ENCODE results near the gene PSMD4.

Gene PSMD4

DNA sequence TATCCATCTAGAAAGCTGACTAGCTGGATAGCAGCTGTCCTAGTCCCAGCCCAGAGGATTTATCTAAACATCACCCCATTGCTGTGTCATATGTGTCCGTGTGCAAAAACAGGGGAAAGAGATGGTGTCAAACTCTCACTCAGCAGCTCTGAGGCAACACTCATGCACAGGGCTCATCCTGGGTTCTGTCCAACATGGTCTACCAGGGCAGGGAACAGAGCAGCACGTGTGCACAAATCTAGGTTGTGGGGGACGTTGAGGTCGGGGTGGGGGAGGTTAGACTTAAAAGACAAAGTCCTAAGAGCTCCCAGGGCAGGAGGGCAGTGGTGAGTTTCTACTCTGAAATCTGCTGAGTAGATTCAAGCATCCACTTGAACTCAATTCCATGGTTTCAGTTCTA, 56.5 kb downstream of the PSMD4 start:
- DNase-seq: no peak

DNA sequence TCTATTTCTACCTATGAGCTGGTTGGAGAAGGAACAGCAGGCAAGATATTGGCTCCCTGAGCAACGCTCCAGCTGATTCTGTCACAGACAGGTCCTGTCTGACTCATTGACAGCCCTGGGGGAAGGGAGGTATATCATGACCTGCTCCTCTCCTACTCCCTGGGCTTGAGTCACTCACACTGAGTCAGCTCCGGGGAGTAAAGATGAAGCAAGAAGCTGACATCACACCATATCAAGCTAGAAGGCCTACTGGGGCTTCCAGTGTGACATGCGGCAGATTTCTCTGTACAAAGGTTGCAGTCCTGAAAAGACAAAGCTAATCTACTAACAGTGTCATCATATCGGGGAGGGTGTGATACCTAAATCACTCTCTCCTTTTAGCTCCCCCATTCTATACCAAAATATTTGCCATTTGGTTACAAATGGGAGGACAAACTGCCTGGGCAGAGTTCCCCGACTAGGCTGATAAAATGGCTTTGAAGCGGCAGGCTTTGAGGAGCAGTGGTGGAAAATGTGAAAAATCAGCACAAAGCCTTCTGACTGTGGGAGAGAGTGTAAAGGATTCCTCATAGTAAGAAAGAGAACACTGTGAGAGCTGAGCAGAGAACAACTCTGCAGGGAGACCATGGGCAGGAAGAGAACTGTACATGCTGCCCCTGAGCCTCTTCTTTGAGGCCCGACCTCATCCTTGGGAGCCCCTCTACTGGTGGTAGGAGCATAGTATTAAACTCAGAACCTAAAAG, 57.2 kb downstream of the PSMD4 start:
- no peak for DNase-seq

DNA sequence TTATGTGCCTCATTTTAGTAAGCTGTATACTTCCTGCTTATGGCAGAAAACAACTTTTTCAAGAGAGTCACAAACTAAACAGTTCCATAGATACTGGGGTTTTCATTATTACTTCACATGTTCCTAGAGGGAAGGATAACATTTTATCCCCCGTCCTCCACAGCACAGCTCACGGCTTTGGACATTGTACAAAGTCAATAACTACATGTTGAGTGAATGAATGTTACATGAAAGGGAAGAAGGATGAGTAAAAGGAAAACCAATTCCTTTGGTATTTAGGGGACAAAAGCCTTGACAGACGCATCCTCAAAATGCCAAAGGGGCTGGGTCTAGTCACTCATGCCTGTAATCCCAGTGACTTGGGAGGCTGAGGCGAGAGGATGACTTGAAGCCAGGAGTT, 57.9 kb downstream of the PSMD4 start:
- DNase-seq: no peak

DNA sequence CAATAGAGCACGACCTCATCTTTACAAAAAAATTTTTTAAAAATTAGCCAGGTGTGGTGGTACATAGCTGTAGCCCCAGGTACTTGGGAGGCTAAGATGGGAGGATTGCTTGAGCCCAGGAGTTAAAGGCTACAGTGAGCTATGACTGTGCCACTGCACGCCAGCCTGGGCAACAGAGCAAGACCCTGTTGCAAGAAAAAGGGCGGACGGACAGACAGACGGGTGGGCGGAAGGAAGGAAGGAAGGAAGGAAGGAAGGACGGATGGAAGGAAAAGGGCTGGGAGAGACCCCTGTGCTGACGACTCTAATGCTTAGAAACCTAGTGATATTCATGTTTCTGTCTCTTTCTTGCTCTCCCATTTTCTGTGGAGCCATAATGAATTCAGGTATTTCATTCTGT, 58.3 kb downstream of the PSMD4 start:
- no peak for DNase-seq

DNA sequence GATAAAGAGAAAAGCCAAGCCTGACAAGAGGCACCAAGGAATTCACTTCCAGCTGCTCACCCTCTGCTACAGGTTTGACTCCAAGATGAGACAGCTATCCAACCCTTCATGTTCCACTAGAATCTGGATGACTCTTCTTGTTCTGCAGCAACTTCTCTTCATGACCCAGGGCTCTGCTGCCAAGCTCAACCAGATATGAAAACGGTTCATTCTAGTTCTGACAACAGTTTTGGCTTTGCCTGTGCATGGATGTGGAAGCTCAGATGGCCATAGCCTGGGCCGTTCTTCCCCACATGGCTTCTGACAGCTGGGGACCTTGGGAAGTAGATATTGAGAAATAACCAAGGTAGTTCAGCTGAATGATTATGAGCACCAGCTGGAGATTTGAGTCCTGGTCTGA, 59.0 kb downstream of the PSMD4 start:
- DNase-seq: no peak

DNA sequence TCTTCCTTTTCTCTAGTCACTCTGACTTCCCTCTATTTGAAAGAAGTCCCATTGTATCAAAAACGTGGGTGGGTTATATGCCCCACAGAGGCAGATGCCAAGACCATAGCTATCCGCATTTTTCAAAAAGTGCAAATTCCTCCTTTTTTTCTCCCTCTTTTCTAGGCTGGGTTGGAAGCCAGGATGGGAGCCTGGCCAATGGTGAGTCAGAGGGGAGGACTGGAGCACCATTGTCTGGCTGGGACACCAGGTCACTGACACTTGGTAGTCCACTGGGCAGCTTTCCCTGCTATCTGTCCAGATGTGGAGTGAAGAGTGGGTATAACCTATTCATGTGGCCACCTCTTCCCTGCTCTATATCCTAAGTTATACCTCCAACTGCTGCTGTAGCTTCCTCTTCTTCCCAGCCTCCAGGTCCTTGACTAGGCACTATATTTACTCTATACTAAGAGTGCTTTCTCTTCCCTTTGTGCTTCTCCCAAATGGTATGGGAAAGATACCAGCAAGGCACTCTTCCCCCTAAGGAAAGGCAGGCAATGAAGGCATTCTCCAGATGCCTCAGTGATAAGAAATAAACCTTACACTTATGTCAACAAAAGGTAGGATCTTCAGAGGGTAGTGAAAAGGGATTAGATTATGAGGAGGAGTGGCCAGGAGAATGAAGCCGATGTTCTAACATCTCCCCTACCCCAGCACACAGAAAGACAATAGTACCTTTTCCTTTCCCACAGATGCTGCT, 59.8 kb downstream of the PSMD4 start:
- no peak for DNase-seq

DNA sequence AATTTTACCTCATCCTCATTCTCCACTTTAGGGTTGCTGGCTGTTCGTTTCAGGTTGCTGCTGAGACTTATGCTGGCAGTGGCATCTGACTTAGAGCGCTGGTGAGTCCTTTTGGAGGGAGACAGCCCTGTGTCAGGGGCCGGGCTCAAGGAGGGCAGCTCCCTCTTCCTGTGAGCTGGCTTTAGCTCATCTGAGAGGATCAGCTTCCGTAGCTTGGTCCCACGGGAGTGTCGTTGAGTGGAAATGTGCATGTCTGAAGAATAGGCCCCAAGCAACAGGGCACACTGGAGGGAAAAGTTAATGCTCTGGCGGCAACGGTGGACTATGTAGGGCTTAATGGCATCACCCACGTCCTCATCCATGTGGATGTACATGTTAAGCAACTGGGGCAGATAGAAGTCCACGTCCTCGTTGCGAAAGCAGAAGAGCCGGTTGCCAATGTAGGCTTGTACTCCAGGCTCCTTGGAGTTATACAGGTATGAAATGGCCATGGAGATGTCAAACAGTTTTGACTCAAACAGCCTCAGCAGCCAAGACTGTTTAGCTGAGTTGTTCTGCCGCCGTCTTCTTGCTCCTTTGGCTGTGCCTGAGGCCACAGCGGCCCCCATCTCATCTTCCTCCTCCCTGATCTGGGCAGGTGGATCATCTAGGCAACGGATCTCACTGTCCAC, 61.2 kb downstream of the PSMD4 start:
- DNase-seq: no peak

Measured in COR-L47 (cell line).